ENCODE data around the gene OR5AN1.
"Not testable (repeated sequence)": the region's sequence is repeated elsewhere in the genome, so short reads cannot be mapped to it uniquely, and the experiment has no call there.

OR5AN1 gene, protein sequence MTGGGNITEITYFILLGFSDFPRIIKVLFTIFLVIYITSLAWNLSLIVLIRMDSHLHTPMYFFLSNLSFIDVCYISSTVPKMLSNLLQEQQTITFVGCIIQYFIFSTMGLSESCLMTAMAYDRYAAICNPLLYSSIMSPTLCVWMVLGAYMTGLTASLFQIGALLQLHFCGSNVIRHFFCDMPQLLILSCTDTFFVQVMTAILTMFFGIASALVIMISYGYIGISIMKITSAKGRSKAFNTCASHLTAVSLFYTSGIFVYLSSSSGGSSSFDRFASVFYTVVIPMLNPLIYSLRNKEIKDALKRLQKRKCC

DNA sequence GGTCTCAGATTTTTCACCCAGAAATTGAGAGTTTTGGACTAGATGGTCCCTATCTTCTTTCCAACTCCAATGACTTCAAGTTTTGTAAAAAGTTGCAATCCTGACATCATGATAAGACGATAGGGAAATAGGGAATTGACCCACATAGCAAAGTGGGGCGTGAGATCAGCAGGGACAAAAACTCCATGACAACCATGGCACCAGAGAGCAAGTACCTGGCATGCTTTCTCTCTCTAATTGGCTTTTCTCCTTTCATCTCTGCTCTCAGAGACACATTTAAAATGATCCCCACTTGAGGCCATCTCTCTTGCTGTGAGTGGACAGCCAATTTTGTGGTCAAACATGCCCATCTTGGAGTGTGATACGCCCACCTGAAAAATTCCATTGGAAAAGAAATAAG is at the start of gene OR5AN1:
TSS of gene OR5AN1 (plus strand) at position 301 of the 400 bp plus-strand sequence. CDS start 5,564 bp downstream, outside the sequence.
- no peak for DNase-seq (ENCODE audit: low spot score)

DNA sequence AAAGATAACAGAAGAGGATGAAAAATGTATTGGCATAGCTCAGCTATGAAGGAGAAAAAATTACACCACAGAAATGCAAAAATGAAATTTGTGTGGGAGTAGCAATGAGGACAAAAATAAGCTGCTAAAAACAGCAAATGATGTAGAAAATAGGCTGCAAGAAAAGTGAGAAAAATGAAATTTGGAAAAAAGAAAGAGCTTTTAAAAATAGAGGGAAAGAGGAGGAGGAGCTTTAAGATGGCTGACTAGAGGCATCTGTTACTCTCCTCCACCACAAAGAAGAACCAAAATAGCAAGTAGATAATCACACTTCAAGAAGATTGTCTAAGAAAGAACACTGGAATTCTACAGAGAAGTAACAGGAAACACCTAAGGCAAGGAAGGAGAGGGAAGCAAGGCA is 23.7 kb upstream of the OR5AN1 start:
- no peak for DNase-seq (ENCODE audit: low spot score)

DNA sequence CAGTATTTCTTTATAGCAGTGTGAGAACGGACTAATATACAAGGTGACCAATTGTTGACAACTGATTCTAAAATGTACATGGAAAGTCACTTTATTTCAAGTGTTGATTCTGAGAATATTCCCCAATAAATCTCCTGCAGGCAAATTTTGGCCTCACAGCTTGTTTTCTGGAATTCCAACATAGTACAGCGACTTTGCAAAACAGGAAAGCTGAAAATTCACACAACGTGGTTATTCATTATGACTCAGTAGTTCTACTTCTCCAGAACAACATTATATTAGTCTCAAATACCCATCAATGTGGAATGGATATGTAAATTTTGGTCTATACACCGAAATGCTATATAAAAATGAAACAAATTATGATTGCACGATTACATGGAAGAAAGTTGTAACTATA is 22.5 kb upstream of the OR5AN1 start:
- no peak for DNase-seq (ENCODE audit: low spot score)

DNA sequence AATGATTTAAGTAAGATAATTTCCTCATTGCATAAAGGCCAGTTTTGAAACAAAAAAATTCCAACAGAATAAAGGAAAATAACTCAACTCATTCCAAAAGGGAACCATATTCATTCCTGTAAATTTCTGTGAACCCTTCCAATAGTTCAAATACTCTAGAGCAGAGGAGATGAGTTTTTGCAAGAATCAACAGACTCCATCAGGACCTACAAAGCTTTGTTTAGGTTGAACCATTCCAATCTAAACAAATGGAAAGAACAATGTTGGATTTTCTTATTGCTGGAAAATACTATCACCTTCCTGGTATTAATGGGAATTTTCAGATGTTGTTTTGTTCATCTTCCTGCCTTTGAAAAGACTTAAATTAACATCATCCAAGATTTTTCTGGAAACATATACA is 21.8 kb upstream of the OR5AN1 start:
- DNase-seq (ENCODE audit: low spot score), result no peak

DNA sequence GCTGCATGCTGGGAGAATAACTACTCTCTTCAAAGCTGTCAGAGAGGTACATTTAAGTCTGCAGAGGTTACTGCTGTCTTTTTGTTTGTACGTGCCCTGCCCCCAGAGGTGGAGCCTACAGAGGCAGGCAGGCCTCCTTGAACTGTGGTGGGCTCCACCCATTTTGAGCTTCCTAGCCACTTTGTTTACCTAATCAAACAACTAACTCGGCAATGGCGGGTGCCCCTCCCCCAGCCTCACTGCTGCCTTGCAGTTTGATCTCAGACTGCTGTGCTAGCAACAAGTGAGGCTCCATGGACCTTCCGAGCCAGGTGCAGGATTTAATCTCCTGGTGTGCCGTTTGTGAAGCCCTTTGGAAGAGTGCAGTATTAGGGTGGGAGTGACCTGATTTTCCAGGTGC is 9.0 kb upstream of the OR5AN1 start:
- not testable (repeated sequence) for DNase-seq (ENCODE audit: low spot score)

DNA sequence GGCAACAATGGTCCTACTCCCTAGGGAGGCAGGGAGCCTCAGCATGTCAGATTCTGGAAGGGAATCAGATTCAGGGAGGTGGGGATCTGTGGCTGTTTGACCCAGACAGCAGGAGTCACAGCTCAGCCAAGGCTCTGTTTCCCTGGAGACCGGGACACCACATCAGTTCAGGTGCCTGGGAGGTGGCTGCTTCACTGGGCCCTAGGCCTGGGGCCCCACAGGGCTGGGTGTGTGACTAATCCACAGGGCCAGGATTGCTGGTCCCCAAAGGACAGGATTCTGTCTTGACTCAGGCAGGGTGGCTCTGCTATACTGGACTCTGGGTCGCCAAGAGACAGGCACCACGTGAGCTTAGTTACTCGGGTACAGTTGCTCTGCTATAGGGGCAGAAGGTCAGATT is 3.5 kb upstream of the OR5AN1 start:
- DNase-seq (ENCODE audit: low spot score), result no peak

DNA sequence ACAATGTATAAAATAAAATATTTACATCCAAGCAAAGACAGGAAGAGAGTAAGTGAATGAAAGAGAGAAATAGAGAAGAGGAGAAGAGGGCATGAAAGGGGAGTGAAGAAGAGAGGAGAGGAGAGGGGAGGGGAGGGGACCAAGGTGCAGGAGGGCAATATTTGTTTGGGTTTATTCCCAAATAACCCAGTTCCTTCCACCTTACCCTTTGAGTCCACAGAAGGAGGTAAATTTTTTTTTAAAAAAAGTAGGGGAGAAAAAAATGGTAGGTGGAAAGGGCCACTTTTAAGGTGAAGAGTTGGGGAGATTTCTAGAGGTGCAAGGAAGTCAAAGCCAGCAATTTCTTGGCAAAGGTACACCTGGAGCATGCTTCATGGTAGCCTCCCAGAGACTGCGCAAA is 2.1 kb upstream of the OR5AN1 start:
- no peak for DNase-seq (ENCODE audit: low spot score)

DNA sequence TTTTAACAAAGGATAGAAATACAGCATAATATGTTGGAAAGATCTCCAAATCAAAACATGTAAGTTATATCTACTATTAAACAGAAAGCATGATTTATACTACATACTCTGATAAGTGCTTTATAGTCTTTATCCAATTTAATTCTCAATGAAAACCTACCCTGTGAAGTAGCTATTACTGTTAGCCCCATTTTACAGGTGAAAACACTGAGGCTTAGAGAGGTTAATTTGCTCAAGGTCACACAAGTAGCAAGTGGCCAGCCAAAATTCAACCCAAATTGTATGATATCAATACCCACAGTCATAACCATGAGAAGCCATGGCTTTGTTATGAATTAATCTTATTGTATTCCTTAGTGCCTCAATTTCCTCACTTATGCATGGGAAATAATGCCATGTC is 675 bp upstream of the OR5AN1 start:
- DNase-seq (ENCODE audit: low spot score), result no peak

DNA sequence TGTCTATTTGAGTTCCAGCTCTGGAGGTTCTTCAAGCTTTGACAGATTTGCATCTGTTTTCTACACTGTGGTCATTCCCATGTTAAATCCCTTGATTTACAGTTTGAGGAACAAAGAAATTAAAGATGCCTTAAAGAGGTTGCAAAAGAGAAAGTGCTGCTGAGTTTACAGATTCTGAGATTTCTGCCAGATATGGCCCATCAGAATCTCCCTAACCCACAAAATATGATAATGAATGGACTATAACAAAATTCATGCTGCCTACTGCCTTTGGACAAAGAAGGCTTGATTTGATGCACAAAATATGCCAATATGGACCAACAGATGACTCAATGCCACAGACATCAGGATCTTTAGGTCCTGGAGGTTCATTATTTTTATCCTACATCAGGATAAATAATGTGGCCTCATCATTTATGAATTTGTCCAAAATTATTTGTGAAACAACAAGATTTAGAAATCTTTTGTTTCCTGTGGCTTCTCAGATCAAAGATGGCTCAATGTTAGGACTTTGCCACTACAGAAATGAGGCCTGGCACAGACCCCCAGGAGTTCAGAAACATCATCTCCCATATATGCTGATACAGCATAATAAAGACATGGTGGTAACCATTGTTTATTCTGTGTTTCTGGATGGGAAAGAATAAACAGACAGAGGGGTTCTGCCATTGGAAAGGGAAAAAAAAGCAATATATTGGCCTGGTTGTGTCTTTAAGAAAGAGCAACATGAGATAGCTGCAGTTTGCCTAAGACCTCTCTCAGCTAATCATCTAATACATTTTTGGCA is 6.7 kb downstream of the OR5AN1 start:
- DNase-seq (ENCODE audit: low spot score), result no peak

DNA sequence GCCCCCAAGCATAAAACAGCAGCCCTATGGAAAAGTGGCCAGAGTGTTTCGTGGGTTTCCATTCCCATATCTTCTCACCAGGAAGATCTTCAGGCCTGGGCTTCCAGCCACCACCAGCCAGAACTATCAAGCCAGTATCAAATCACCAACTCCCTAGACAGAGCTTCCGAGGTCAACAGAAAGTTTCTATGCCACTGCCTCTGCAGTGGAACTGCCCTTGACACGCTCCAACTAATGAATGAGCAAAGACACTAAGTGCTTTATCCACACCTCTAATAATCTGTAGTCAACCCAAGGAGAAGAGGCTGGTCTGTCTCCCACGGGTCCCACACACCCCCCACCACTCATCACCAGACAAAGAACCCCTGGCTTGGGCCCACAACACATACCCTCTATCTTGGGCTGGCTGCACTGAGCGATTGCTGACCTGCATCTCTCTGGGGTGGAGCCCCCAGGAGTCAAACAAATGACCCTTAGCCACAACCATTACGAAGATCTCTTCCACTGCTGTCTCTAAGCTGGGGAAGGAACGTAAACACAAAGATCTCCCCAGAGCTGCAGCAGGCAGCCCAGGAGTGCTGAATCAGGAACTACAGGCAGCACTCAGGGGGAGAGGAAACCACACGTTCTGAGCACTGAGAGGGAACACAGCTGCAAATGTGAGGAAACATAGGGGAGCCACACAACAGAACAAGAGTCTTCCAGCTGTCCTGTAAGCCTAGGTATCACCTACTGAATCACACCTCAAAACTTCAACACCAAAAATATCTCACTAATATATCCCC is 9.7 kb downstream of the OR5AN1 start:
- DNase-seq (ENCODE audit: low spot score), result no peak

DNA sequence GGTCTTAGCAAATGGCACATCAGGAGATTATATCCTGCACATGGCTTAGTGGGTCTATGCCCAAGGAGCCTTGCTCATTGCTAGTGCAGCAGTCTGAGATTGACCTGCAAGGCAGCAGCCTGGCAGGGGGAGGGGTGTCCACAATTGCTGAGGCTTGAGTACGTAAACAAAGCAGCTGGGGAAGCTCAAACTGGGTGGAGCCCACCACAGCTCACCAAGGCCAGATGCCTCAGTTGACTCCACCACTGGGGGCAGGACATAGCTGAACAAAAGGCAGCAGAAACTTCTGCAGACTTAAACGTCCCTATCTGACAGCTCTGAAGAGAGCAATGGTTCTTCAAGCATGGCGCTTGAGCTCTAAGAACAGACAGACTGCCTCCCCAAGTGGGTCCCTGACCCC is 13.6 kb downstream of the OR5AN1 start:
- not testable (repeated sequence) for DNase-seq (ENCODE audit: low spot score)

DNA sequence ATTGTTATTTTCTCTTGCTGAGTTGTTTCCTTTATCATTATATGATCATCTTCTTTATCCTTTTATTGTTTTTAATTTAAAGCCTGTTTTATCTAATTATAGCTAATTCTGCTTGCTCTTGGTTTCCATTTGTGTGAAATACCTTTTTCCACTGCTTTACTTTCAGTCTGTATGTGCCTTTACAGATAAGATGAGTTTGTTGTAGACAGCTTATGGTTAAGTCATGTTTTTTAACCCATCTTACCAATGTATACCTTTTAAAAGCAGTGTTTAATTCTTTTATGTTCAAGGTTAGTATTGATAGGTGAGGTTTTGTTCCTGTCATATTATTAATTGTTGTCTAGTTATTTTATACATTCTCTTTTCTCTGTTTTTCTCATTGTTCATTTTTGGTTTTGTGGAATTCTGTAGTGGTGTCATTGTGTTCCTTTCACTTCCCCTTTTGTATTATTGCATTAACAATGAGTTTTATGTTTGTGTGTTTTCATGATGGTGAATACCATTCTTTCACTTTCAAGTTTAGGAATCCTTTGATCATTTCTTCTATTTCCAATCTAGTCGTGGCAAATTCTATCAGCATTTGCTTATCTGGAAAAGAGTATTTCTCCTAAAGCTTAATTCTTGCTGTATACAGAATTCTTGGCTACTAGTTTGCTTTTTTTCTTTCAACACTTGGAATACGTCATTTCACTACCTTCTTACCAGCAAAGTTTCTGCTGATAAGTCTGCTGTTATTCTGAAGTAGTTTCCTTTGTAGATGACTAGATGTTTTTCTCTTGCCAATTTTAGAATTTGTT is 21.8 kb downstream of the OR5AN1 start:
- no peak for DNase-seq (ENCODE audit: low spot score)

DNA sequence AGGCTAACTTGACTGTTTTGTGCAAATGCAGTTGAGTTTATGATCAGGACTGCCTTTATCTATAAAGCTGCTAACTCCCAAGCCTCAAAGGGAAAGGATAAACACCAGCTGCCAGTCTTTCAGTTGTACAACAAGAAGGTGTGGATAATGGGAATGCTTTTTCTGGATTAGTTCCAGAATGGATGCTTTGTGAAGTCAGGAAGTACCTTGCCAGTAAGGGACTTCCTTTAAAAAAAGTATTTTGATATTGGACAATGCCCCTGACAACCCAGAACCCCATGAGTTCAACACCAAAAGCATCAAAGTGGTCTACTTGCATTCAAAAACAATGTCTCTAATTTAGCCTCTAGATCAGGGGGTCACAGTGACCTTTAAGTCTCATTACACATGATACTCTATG is 35.5 kb downstream of the OR5AN1 start:
- no peak for DNase-seq (ENCODE audit: low spot score)

DNA sequence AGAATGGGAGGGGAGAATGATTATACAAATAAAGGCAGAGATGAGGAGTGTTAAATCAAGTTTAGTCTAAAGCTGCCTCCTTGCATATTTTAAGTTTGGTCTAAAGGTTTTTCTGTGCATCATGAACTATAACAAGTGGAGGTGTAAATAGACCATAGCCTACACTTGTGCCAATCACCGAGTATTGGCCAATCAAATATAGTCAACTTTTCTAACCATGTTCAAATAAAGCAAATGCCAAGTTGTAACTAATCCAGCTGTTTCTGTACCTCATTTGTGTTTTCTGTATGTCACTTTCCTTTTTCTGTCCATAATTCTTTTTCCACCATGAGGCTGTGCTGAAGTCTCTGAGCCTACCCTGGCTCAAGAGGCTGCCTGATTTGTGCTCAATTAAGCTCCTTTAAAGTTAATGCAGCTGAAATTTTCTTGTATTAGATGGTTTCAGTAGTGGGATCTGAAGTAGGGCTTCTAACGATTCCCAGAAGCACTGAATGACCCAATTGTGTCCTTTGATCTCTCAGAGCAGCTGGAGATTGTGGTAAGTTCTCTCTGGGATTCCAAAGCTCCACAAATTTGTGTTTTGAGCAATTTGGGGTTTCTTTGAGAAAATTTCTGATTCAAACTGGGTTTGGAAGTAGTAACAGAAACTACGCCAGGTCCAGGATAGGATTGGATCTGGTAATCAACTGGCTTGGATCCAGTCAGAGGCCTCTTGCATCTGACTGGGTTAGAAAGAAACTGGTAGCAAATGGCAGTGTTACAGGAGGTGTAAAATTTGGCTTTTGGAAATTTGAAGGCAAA is 42.0 kb downstream of the OR5AN1 start:
- DNase-seq (ENCODE audit: low spot score), result no peak

DNA sequence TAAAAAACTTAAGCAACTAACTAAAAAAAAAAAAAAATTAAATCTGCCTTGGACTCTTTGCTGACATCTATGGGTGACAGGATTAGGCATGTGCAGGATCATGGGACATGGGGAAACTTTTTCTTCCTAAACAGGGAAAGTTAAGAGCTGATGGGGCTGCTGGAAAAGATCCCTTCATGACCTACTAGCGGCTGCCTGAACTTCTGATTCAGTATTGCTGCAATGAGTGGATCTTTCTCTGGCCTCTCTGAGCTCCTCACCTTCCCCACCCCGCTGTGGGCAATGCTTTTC is 42.5 kb downstream of the OR5AN1 start:
- no peak for DNase-seq (ENCODE audit: low spot score)

DNA sequence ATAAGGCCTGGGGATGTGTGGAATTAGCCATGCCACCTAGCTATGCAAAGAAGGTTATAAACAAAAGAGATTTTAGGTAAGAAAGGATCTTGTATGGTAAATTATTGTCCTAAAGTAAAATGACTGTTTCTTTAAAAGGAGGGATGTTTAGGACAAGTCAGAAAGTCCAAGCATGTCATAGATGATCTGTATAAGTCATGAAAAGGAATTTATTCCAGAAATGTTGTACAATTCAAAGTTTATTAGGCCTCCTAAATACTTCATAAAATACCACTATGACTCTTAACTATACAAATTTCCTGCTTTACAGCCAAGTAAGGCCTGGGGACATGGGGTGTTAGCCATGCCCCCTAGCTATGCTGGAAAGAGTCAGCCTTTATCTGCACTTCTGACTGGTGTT is 44.9 kb downstream of the OR5AN1 start:
- DNase-seq (ENCODE audit: low spot score), result no peak

DNA sequence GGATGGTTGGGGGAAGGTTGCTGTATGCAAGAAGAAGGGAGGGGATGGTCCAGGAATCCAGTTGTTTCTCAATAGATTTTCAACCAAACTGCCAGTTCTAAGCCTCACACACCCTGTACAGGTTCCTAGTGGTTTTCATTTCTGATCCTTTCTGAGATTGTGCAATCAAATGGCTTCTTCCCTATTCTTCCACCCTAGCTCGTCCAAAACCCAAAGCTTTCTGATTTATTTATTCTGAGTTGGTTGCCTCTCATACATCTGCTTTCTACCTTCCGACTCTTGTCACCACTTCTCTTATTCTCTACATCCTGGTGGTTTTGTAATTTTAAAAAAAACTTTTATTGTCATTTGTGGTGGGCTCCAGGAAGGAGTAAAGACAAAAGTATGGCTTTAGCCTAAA is 55.0 kb downstream of the OR5AN1 start:
- no peak for DNase-seq (ENCODE audit: low spot score)

DNA sequence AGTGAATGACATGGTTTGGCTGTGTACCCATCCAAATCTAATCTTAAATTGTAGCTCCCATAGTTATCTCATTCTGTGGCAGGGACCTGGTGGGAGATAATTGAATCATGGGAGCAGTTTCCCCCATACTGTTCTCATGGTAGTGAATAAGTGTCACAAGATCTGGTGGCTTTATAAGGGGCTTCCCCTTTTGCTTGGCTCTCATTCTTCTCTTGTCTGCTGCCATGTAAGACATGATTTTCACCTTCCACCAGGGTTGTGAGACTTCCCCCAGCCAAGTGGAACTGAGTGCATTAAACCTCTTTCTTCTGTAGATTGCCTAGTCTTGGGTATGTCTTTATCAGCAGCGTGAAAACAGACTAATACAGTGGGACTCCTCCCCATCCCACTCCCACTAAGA is 56.4 kb downstream of the OR5AN1 start:
- DNase-seq (ENCODE audit: low spot score), result no peak

DNA sequence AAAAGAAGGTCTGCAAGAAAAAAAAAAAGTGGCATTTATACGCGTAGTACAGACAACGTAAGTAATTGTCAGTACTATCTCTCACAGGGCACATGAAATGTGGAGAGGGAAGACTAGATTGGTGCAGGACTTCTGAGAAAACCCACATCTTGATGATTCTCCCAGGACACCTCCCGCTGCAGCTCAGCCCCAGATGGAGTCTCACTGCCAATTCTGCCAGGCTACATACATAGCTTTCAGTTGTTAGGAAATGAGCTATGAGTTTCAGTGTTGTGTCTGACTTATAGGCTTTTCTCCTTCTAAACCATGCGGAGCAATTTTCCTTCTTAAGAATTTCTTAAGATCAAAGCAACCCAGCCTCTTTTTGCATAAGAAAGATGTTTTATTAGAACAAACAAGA is 57.9 kb downstream of the OR5AN1 start:
- no peak for DNase-seq (ENCODE audit: low spot score)

DNA sequence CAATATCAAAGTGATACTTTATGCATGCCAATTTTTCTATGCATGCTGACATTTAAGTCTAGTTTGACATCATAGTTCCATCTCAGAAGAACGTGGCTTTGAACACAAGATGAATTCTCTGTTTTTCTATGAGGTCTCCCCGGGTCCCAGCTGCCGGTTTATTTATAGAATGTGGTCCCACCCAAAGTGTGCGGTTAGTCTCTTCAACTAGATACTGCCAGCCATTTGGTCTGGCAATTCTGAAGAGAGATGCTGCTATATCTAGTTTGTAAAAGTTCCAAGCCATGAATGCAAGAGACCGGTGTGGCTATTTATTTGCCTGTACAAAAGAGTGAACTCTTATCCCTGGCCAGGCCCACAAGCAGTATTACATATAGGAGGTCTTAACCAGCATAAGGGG is 58.3 kb downstream of the OR5AN1 start:
- no peak for DNase-seq (ENCODE audit: low spot score)

DNA sequence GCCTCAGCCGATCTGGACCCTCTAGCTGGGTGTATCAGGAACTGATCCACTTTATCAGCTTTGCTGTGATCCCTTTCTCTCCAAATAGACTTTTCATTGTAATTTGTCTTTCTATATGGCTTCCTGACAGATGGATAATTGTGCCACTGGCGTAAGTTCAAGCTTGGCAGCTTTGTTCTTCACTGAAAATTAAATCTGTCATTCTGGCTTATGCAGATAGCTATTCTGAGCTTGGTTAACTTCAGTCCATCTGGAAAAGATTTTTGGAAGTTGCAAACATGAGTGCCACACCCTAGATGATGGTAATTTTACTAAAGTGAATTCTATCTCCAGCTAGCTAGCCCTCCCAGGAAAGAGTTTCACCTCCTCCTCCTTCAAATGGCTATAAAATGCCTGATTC is 59.5 kb downstream of the OR5AN1 start:
- no peak for DNase-seq (ENCODE audit: low spot score)

All from hepatic stellate cell (primary cell).